ENCODE data around the gene LGALS9B.
"Not testable (repeated sequence)": the region's sequence is repeated elsewhere in the genome, so short reads cannot be mapped to it uniquely, and the experiment has no call there.

Gene LGALS9B

DNA sequence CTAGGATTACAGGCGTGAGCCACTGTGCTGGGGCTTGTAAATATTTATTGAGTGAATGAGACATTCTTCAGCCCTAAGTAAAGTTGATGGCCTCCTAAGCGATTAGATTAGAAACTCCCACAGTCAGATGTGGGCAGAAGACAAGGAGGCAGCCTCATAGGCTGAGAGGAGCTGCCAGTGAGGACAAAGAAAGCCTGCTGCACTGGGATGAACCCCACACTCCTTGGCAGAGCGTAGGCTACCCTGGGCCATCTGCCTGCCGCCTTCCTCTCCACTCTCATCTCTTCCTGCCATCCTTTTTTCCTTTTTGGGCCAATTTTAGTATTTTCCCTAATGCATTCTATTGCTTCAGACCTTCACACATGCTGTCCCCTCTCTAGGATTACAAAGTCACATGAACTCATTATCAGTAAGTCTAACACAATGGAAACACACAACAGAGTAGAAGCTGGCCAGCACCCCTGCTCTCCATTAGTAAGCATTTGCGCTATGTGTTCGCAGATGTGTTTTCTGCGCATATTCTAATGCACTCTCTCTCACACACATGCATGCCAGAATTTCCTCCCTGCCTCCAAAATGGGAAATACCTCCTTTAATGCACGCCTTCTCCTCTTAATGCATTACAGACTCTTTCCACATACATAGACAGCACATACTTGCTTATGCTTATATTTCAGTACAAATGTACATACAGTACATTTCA, 12.7 kb upstream of the LGALS9B start:
- not testable (repeated sequence) for H3K4me1 ChIP-seq (ENCODE audit: insufficient read depth, low read length); H3K9ac ChIP-seq (ENCODE audit: low read depth, low read length); H3K9me3 ChIP-seq (ENCODE audit: control insufficient read depth, insufficient read depth, low read length); H3K36me3 ChIP-seq (ENCODE audit: insufficient read depth, low read length)

DNA sequence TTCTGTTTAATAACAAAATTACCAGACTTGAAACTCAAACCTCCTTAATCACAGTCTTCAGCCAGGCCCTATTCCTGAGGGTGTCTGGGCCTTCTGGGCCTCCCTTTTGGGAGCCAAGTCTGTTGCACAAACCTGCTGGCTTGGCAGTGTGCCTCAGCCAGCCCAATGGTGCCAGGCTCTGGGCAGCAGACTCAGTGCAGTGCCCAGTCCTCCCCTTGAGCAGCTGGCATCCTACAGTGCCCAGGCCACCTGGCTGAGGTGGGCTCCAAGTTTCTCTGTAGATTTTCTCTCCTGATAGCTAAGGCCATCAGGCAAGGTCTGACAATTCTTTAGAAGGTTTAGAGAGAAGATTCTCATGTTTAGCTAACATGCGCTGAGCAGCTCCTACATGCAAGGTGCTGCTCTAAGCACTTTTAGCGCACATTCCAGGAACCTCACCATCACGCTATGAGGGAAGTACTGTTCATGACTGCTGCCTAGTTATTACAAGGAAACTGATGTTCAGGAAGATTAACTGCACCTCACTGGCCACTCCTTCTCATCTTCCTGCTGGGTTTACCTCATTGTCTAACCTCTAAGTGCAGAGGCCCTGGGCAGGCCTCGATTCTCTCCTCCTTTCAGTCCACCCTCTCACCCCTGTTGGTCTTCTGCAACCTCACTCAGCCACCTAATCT, 10.2 kb upstream of the LGALS9B start:
- not testable (repeated sequence) for H3K9me3 ChIP-seq (ENCODE audit: control insufficient read depth, insufficient read depth, low read length); H3K9ac ChIP-seq (ENCODE audit: low read depth, low read length); H3K4me1 ChIP-seq (ENCODE audit: insufficient read depth, low read length); H3K36me3 ChIP-seq (ENCODE audit: insufficient read depth, low read length)

DNA sequence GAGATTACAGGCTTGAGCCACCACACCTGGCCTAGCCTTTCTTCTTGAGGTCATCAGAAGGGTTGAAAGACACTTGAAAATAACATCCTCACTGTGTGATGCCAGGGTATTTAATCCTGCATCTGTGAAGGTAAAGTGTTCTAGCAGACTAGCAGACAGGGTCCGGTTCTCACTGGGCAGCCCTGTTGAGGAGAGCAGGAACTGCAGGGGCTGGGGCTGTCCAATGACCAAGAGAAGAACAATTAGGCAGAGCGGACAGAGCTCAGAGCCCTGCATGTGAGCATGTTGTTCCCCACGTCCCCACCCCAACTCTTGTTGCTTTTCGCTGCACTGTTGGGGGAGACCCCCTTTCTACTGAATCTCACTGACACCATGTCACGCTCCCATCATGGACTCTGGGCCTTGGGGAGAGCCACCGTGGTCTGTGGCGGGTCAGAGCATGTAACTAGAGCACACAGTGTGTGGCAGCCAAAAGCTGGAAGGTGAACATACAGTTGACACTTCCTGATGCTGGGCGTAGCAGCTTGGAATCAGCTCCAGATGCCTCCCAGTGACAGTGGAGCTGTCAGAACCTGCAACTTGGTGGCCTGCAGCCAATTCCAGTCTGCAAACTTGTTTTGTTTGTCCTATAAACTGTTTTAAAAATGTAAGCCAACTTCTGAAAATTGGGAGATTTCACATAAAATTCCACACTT, 7.9 kb upstream of the LGALS9B start:
- H3K9ac ChIP-seq (ENCODE audit: low read depth, low read length); H3K4me1 ChIP-seq (ENCODE audit: insufficient read depth, low read length); H3K9me3 ChIP-seq (ENCODE audit: control insufficient read depth, insufficient read depth, low read length); H3K36me3 ChIP-seq (ENCODE audit: insufficient read depth, low read length): not testable (repeated sequence)

DNA sequence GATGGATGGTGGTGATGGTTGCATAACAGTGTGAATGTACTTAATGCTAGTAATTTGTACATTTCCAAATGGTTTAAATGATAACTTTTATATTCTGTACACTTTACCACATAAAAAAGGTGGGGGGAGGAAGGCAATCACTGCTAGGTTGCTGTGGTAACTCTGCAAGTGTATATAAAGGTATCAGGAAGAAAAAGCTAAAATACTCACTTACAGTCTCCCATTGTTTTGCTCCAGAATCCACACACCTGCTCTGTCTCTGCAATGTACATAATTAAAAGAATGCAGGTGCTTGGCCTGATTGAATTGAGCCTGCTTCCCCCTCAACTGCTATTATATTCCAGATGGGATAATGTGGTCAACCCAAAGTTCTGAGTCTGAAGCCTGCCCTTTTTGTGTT, 6.7 kb upstream of the LGALS9B start:
- not testable (repeated sequence) for H3K9ac ChIP-seq (ENCODE audit: low read depth, low read length); H3K9me3 ChIP-seq (ENCODE audit: control insufficient read depth, insufficient read depth, low read length); H3K36me3 ChIP-seq (ENCODE audit: insufficient read depth, low read length); H3K4me1 ChIP-seq (ENCODE audit: insufficient read depth, low read length)

DNA sequence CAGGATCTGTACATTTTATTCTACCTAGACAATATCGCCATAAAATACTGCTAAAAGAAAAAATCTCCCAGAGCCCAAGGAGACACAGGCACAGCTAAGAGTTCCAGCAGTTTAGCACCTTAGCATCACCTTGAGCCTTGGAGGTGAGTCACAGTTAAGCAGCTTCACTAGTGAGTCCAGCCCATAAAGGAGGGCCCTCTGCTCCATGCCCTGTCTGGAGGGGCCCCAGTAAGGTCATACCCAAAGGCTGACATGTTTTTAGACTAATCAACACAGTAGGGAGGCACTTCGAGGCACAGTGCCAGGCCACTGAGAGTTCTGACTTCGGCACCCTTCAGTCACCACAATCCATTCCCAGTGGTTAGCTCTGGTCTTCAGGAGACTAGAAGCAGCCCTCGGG, 2.6 kb upstream of the LGALS9B start:
- not testable (repeated sequence) for H3K36me3 ChIP-seq (ENCODE audit: insufficient read depth, low read length); H3K9me3 ChIP-seq (ENCODE audit: control insufficient read depth, insufficient read depth, low read length); H3K4me1 ChIP-seq (ENCODE audit: insufficient read depth, low read length); H3K9ac ChIP-seq (ENCODE audit: low read depth, low read length)

DNA sequence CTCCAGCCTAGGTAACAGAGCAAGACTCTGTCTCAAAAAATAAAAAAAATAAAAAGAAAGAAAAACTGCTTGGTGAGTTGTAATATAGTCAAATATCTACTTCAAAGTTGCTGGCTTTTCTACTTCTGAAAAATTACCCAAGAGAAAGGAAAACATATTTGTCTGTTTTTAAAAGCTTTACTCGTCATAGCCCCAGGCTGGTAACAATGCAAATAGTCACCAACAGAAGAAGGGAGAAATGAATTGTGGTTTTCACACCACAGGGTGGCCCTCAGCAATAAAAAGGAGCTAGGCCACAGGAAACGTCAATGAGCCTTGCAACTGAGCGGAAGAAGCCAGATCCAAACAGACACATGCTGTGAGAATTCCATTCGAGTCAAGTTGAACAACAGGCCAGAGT, 1.8 kb upstream of the LGALS9B start:
- not testable (repeated sequence) for H3K4me1 ChIP-seq (ENCODE audit: insufficient read depth, low read length); H3K9me3 ChIP-seq (ENCODE audit: control insufficient read depth, insufficient read depth, low read length); H3K9ac ChIP-seq (ENCODE audit: low read depth, low read length); H3K36me3 ChIP-seq (ENCODE audit: insufficient read depth, low read length)

DNA sequence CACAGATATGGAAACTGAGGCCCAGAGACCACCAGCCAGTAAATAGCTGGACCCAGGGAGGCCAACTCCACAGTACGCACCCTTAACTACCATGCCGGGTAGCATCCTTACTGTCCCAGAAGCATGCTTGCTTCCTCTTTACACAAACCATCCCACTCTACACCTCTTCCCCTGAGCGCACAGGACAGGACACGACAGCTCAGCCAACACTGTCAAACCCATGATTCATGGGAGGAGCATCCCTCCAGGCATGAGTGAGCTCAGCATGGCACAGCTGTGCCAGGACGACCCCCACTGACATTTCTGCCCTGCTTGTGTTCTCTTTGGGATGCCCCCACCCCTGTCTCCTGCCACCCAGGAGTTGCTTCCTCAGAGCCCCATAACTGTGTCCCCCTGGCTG, 340 bp downstream of the LGALS9B start:
- H3K4me1 ChIP-seq (ENCODE audit: insufficient read depth, low read length); H3K9ac ChIP-seq (ENCODE audit: low read depth, low read length); H3K9me3 ChIP-seq (ENCODE audit: control insufficient read depth, insufficient read depth, low read length); H3K36me3 ChIP-seq (ENCODE audit: insufficient read depth, low read length): not testable (repeated sequence)

DNA sequence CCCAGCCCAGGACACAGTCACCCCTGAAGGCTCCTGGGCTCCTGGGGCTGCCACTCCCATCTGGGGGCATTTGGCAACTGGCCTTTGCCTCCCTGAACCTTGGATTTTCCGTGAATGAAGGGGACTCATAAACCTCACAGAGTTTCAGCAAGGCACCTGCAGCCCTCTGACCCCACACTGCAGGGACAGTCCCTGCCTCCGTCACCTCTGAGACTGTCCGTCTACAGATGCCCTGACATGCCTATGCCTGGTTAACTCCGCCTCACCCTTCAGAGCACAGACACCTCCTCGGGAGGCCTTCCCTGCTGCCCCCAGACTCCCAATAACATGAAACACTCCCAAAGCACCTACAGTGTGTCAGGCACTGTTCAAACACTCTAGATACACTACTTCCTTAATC, 786 bp downstream of the LGALS9B start:
- H3K4me1 ChIP-seq (ENCODE audit: insufficient read depth, low read length); H3K9ac ChIP-seq (ENCODE audit: low read depth, low read length); H3K36me3 ChIP-seq (ENCODE audit: insufficient read depth, low read length); H3K9me3 ChIP-seq (ENCODE audit: control insufficient read depth, insufficient read depth, low read length): not testable (repeated sequence)

DNA sequence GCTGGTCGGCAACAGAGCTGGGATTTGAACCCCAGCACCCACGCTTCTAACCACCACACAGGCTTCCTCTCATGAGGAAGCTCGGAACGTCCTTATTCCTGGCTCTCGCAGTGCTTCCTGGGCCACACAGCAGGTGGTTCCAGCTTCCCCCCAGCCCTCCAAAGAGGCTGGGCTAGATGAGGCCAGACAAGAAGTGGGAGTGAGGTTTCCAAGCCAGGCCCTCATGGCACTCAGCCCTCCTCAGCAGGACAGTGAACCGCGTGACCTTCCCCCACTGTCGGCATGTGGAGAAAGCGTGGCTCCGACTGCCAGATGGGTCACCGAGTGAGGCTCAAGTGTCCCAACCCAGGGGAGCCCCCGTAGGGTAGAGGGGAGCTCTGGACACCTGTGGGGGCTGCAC, 1.8 kb downstream of the LGALS9B start:
- not testable (repeated sequence) for H3K4me1 ChIP-seq (ENCODE audit: insufficient read depth, low read length); H3K9ac ChIP-seq (ENCODE audit: low read depth, low read length); H3K9me3 ChIP-seq (ENCODE audit: control insufficient read depth, insufficient read depth, low read length); H3K36me3 ChIP-seq (ENCODE audit: insufficient read depth, low read length)

DNA sequence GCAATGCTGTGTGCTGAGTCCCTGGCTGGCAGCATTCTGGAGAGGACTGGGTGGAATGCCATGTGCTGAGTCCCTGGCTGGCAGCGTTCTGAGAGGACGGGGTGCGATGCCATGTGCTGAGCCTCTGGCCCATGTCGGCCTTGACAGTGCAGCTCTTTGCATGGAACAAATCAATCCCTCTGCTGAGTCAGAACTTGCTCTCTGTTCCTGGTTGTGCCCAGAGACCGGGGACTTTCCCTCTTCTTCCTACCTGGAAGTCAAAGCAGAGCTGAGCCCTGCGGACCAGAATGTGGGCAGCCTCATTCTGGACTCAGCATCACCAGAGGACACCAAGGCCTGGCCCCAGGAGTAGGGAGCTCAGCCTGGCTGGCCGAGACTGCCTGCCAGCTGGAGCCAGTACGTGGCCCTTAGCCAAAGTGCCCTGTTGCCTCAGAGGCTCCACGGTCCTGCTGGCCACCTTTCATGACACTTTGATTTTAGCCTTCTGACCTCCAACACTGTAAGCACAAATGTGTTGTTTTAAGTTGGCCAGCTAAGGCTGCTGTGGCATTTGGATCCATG, 2.4 kb downstream of the LGALS9B start:
- H3K4me1 ChIP-seq (ENCODE audit: insufficient read depth, low read length); H3K36me3 ChIP-seq (ENCODE audit: insufficient read depth, low read length); H3K9me3 ChIP-seq (ENCODE audit: control insufficient read depth, insufficient read depth, low read length); H3K9ac ChIP-seq (ENCODE audit: low read depth, low read length): not testable (repeated sequence)

DNA sequence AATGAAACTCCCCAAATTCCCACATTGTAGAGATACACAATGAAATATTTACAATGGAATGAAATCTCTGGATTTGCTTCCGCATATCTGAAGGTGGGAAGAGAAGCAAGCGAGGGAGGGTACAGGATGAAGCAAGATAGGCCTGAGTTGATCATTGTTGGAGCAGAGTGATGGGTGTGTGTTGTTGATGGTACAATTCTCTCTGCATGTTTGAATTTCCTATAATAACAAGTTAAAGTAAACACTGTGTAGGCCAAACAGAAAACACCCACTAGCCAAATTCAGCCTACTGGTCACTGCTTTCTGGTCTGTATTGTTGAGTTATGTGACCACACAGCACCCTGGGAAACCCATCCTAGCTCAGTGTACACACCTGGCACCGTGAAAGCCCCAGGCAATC, 5.2 kb downstream of the LGALS9B start:
- not testable (repeated sequence) for H3K9me3 ChIP-seq (ENCODE audit: control insufficient read depth, insufficient read depth, low read length); H3K36me3 ChIP-seq (ENCODE audit: insufficient read depth, low read length); H3K9ac ChIP-seq (ENCODE audit: low read depth, low read length)

DNA sequence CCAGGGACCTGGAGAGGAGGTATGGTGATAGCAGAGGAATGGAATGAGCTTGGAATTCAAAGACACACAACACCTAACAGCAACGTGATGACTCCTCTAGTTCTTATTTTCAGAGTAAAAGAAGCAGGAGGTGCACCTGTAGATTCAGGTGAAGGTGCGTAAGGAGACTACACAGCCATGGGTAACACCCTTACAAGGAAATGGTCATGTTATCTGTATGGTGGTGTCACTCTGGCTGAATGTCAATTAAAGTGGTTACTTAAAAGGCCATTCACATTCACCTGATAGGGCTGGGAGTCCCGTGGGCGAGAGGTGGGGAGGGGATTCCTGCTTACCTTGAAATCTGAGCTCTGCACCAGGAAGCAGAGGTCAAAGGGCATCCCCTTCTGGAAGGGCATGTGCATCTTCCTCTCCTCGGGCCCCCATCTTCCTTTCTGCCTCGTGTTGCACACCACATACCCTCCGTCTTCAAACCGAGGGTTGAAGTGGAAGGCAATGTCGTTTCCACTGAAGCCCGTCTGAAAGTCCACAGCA, 9.4 kb downstream of the LGALS9B start:
- H3K4me1 ChIP-seq (ENCODE audit: insufficient read depth, low read length); H3K9ac ChIP-seq (ENCODE audit: low read depth, low read length): not testable (repeated sequence)

More for the DNA sequence above, 5.2 kb downstream of the LGALS9B start:
- H3K4me1 ChIP-seq (ENCODE audit: insufficient read depth, low read length), result not testable (repeated sequence)

DNA sequence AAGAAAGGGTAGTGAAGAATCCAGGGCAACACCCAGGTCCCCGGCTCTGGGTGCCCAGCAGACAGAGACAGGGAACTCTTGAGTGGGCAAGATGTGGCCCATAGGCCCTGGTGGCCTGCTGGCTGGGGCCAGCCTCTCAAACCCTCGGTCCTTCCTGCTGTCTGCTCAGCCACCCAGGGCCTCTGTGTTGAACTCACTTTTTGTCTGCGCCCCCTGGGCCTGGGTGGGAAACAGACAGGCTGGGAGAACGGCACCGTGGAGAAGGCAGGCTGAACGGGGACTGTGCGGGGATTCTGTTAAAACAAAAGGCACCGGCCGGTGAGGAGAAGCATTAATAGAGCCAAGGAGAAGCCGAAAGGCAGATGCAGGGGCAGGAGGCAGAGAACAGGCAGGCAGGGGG, 12.2 kb downstream of the LGALS9B start:
- H3K4me1 ChIP-seq (ENCODE audit: insufficient read depth, low read length); H3K36me3 ChIP-seq (ENCODE audit: insufficient read depth, low read length); H3K9me3 ChIP-seq (ENCODE audit: control insufficient read depth, insufficient read depth, low read length): not testable (repeated sequence)

More for the DNA sequence above, 9.4 kb downstream of the LGALS9B start:
- not testable (repeated sequence) for H3K9me3 ChIP-seq (ENCODE audit: control insufficient read depth, insufficient read depth, low read length); H3K36me3 ChIP-seq (ENCODE audit: insufficient read depth, low read length)

DNA sequence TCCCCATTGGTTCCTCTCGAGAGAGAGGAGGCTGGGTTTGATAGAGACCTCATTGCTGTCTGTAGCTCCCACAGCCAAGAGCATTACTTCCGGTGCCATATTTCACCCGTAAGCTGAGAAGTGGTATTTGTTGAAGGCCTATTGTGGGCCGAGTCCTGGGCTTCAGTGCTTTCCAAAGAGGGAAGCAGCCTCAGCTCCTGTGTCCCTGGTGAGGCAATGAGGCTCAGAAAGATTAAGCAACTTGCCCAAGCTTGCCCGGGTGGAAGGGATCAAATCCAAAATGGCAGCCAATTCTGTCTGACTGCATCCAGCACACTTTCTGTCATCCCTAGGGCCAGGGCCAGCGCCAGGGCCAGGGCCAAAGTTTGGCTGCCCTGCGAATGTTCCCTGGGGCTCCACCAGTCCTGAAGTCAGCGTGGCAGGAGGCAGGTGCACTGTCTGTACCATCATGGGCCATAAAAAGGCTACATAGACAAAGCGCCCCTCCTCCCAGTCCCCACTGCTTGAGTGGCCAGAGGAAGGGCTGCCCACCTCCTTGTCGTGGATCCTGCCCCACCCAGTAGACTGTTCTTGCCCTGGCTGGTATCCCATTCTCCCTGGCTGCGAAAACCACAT, 13.4 kb downstream of the LGALS9B start:
- not testable (repeated sequence) for H3K9me3 ChIP-seq (ENCODE audit: control insufficient read depth, insufficient read depth, low read length); H3K4me1 ChIP-seq (ENCODE audit: insufficient read depth, low read length); H3K9ac ChIP-seq (ENCODE audit: low read depth, low read length); H3K36me3 ChIP-seq (ENCODE audit: insufficient read depth, low read length)

More for the DNA sequence above, 12.2 kb downstream of the LGALS9B start:
- H3K9ac ChIP-seq (ENCODE audit: low read depth, low read length), result not testable (repeated sequence)

All from ES-I3 (cell line).